HG02763 (cell line): ENCODE measurements around the gene MISP.

Experiments
- ATAC-seq: cut with Tn5 transposase; IDR thresholded peaks from one replicate; pipeline ENCODE4 v1.9.1; 2021; ENCODE audit warnings: mild to moderate bottlenecking, moderate library complexity; ENCODE audit not compliant: unreplicated experiment

The MISP gene

DNA sequence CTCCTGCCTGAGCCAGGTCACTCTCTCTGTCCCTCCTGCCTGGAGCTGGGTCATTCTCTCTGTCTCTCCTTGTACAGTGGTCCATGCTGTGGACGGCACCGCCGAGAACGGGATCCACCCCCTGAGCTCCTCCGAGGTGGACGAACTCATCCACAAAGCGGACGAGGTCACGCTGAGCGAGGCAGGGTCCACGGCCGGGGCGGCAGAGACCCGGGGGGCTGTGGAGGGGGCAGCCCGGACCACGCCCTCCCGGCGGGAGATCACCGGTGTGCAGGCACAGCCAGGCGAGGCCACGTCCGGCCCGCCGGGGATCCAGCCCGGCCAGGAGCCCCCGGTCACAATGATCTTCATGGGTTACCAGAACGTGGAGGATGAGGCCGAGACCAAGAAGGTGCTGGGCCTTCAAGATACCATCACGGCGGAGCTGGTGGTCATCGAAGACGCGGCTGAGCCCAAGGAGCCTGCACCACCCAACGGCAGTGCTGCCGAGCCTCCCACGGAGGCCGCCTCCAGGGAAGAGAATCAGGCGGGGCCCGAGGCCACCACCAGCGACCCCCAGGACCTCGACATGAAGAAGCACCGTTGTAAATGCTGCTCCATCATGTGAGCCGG is 4.6 kb upstream of the MISP start:
- ATAC-seq, result no peak

DNA sequence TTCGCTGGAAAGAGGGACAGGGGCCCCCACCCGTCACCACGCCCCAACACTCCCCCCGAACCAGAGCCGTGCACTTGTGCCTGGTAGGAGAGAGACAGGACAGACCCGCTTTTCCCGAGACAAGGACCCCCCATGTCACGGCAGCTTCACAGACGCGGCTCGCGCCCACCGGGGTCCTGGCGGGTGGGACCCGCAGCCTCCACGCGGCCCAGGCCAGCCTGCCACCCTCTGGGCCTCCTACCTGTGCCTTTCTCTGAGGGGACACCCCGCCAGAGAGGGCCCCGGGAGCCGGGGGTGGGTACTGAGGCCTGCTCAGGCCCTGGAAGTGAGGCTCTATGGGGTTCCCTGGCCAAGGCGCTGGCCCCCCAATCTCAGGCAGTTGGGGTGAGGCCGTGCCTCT is 4.0 kb upstream of the MISP start:
- no peak for ATAC-seq

DNA sequence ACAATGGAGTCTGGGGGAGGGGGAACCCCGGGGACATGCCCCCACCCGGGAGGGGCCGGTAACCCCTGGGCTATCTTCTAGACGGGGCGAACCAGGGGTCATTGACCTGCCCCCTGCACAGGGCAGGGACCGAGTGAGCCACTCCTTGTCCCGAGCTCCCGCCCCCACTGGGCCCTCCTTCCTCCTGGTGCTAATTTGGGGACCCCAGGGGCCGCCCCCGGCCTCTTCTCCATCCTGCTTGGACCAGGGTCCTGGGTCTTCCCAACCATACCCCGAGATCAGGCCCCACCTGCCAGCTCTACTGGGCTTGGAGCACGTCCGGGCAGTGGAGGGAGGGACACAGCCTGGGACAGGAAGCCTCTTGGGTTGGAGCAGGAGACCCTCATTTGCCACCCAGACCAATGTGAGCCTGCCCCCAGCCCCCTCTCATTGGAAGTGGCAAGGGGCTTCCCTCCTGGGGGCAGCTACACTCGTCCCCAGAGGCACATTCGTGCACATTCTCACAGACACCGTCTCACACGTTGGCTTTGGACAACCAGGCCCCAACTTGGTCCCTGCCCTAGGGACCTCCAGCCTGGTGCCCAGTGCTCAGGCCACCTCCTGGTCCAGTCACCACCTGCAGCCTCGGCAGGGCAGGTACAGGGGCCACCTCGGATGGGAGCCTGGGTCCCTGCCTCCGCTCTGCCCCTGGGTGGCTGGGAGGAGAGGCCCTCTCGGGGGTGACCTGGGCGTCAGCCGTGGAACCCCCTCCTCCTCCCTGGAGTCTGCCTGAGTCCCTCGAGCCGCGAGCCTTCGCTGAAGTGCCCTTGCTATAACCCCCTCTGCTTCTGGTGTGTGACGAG is 3.3 kb upstream of the MISP start:
- no peak for ATAC-seq

DNA sequence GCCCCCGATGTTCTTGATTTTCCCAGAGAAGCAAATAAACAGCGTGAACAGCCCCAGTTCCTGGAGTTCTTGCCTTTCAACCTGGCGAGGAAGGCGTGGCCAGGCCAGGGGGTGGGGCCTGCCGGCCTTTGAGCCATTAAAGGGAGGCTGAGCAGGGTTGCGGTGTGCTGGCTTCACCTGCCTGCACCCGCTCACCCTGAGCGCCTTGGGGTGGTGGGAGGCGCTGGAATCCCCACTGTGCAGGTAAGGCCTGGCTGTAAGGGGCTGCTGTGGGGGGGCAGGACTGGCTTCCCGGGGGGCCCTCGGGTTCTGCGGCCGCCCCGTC is 2.7 kb upstream of the MISP start:
- no peak for ATAC-seq

GRCh38 chr19:749811-750210 is 1.1 kb upstream of the MISP start:
- no peak for ATAC-seq

DNA sequence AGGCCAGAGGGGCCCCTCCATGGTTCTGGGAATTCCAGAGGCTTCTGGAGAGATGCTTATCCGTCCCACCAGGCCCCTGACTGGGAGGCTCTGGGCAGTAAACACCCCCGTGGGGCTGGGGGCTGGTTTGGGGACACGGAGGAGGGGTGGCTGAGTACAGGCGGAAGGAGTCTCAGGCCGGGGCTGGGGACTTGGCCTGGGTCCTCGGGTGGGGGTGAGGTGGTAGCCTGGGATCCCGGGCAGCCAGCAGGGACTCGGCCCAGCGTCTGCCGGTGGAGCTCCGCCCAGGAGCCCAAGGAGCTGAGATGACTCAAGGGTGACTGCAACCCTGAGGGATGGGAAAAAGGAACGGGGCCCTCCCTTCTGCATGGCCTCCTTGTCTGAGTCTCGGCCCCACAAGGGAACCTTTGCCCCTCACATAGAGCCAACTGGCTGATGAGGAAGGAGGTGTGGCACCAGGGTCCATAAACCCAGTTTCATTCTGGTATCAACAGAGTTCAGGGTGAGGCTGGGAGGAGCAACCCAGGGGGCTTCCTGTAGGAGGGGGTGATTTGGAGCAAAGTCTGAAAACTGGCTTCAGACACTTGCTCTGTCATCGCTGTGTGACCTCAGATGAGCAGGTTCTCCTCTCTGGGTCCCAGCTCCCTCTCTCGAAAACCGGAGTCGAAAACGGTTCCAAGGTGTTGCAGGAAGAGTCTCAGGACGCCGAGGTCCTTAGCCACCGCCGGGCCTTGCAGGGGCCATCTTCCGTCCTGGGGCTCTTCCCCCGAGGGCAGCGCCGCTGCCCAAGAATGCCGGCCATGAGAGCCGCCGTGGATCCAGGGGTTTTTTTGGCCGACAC is 809 bp downstream of the MISP start:
- no peak for ATAC-seq

DNA sequence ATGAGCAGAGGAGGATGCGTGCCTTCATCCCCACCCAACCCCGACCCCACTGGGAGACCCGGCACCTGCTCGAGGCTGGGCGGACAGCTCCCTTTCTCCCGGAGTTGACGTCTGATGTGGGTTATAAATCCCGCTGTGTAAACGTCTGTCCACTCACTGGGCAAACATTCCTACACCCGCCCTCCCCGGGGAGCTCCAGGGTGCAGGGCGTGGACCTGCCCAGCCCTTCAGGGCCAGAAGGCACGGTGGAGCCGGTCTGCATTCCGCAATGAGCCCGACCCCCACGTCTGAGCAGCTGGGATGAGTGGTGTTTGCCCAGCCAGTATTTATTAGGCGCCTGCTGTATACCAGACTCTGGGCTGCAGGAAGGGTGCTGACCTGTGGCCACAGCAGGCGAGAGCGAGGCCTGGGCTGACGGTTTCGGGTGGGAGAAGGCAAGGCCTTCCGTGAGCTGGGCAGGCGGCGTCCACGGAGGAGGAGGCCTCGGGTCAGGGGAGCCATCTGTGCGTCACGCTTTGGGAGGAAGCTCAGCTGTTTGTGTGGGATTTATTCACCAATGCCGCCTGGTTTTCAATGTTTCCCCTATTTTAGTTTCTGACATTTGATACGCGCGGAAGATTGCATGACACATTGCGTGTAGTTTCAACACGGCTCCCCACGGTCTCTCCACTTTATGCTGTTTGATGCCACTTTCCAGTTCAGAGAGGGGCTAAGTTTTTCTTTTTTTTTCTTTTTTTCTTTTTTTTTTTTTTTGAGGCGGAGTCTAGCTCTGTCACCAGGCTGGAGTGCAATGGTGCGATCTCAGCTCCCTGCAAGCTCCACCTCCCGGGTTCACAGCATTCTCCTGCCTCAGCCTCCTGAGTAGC is 2.0 kb downstream of the MISP start:
- ATAC-seq, result no peak

DNA sequence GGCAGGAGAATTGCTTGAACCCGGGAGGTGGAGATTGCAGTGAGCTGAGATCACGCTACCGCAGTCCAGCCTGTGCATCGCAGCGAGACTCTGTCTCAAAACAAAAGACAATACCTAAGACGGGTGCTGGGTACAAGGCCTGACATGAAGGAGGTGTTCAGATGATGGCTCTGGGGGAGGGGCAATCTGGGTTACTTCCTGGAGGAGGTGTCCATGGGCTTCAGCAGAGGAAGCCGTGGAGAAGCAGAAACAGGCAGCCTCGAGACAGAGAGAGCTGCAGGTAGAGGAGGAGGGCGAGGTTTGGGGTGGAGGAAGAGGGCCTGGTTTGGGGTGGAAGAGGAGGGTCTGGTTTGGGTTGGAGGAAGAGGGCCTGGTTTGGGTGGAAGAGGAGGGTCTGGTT is 3.6 kb downstream of the MISP start:
- no peak for ATAC-seq

DNA sequence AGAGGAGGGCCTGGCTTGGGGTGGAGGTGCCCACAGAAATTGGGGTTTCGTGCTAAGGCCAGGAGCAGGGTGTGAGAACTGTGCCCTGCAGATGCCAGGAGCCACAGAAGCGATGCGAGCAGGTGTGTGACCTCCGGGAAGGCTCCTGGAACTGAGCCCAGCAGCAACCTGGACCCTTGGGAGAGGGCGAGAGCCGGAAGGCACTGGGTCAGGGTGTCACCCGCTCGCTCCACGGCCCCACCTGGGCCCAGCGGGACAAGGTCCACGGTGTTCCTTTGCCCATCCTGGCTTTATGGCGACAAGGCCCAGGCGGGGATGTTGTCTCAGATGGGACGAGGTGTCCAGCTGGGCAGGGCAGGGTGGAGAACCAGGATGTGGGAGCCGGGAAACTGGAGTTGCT is 4.2 kb downstream of the MISP start:
- ATAC-seq, result no peak

DNA sequence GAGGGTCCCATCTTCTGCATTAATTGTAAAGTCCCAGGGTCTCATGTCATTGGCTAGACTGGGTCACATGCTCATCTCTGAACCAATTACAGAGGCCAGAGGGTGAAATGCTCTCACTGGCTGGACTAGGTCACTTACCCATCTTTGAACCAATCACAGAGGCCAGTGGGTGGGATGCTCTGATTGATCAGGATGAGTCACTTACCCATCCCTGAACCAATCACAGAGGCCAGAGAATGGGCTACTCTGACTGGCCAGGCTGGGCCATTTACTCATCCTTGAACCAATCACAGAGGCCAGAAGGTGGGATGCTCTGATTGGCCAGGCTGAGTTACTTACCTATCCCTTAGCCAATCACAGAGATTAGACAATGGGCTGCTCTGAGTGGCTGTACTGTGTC is 5.3 kb downstream of the MISP start:
- ATAC-seq, result no peak

DNA sequence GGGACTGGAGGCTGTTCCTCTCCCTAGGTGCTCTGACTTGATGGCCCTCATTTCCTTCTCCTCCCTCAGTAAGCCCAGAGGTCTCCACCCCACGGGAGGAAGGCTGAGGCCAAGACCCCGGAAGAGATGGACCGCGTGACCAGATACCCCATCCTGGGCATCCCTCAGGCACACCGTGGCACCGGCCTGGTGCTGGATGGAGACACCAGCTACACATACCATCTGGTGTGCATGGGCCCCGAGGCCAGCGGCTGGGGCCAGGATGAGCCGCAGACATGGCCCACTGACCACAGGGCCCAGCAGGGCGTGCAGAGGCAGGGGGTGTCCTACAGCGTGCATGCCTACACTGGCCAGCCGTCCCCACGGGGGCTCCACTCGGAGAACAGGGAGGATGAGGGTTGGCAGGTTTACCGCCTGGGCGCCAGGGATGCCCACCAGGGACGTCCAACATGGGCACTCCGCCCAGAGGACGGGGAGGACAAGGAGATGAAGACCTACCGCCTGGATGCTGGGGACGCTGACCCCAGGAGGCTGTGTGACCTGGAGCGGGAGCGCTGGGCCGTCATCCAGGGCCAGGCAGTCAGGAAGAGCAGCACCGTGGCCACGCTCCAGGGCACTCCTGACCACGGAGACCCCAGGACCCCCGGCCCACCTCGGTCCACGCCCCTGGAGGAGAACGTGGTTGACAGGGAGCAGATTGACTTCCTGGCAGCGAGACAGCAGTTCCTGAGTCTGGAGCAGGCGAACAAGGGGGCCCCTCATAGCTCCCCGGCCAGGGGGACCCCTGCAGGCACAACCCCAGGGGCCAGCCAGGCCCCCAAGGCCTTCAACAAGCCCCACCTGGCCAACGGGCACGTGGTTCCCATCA is 6.1 kb downstream of the MISP start:
- ATAC-seq, result no peak

DNA sequence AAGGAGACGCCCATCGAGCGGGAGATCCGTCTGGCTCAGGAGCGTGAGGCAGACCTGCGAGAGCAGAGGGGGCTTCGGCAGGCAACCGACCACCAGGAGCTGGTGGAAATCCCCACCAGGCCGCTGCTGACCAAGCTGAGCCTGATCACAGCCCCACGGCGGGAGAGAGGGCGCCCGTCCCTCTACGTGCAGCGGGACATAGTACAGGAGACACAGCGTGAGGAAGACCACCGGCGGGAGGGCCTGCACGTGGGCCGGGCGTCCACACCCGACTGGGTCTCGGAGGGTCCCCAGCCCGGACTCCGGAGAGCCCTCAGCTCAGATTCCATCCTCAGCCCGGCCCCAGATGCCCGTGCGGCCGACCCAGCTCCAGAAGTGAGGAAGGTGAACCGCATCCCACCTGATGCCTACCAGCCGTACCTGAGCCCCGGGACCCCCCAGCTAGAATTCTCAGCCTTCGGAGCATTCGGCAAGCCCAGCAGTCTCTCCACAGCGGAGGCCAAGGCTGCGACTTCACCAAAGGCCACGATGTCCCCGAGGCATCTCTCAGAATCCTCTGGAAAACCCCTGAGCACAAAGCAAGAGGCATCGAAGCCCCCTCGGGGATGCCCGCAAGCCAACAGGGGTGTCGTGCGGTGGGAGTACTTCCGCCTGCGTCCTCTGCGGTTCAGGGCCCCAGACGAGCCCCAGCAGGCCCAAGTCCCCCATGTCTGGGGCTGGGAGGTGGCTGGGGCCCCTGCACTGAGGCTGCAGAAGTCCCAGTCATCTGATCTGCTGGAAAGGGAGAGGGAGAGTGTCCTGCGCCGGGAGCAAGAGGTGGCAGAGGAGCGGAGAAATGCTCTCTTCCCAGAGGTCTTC is 7.1 kb downstream of the MISP start:
- ATAC-seq, result no peak

DNA sequence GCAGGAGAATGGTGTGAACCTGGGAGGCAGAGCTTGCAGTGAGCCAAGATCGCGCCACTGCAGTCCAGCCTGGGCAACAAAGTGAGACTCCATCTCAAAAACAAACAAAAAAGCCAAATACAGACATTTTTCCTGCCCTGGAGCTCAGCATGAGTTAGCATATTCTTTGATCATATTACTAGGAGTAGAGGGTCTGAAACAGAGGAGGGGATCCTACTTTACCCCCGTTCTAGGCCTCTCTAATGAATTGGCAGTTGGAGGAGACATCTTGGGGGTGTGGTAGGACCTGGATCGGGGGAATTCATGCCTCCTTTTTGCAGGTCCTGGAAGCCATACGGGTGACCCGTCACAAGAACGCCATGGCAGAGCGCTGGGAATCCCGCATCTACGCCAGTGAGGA is 12.3 kb downstream of the MISP start:
- no peak for ATAC-seq

DNA sequence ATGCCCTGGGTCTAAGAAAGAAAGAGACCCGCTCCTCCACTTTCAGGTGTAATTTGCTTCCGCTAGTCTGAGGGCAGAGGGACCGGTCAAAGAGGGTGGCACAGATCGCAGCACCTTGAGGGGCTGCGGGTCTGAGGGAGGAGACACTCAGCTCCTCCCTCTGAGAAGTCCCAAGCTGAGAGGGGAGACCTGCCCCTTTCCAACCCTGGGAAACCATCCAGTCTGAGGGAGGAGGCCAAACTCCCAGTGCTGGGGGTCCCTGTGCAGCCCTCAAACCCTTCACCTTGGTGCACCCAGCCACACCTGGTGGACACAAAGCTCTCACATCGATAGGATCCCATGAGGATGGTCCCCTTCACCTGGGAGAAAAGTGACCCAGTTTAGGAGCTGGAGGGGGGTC is 13.0 kb downstream of the MISP start:
- no peak for ATAC-seq

DNA sequence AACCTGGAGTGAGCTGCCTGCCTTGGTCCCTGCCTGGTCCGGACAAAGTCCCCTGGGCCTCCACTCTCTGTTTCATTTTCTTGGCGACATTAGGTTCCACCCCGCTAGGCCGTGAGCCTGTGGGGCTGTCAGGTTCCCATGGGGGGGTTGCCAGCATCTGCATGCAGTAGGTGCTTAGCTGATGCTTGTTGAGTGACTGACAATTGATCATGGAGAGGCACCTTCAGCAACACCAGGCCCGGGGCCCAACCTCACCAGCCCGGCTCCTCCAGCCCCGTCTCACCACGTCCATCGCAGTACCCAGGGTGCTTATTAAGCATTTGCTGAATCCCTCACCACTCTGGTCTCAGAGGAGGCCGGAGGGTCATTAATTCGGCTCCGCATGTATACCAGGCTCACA is 13.4 kb downstream of the MISP start:
- ATAC-seq, result no peak

- no peak for ATAC-seq
Observed at GRCh38 chr19:765179-765738, 14.3 kb downstream of the MISP start.

DNA sequence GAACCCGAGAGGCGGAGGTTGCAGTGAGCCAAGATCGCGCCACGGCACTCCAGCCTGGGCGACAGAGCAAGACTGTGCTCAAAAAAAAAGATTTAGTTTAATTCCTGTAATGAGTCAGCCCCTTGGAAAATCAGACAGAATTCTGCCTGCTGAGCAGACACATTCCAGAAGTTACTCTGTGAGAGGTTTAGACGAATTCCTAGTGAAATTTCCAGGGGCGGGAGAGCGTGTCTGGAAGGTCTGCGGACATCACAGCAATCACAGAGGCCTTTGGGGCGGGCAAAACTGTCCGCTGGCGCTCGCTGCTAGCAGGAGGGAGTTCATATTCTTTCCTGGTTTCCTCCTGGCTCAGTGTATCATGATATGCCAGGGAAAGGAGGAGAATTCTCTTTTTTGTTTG is 17.5 kb downstream of the MISP start:
- no peak for ATAC-seq

DNA sequence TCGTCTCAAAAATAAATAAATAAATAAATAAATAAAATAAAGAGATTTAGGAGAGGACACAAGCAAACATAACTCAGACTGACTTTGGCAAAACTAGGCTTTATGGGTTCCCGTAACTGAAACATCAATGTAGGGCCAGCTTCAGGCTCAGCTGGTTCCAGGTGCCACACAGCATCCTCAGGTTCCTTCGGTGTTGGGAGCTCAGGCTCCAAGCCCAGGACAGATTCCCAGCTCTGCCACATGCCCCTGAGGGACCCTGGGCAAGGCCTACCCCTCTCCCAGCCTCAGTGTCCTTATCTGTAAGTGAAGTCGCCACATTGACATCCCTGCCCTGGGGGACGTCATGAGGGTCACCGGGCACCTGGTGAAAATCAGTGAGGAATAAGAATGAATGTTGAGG is 18.7 kb downstream of the MISP start:
- ATAC-seq, result no peak

- ATAC-seq, result no peak
Observed at GRCh38 chr19:771332-771785, 20.4 kb downstream of the MISP start.
